Endodermal cell (in vitro differentiated cells): ENCODE results near the gene ABHD5. TPM values are rescaled to one million over a fixed set of nuclear protein-coding genes. Genes with fewer than 3 reads are reported as not detected.

Experiments
- DNase-seq: peaks from one replicate; pipeline ENCODE4 v3.0.0-alpha.2; 2017
- H3K27ac ChIP-seq: 2 replicates; pipeline ENCODE4 v1.5.1; 2013; ENCODE audit warnings: mild to moderate bottlenecking, low read depth, low read length, moderate library complexity
- H3K27me3 ChIP-seq: 2 replicates; pipeline ENCODE4 v1.6.1; 2013; ENCODE audit warnings: mild to moderate bottlenecking, low read length, moderate library complexity; ENCODE audit not compliant: insufficient read depth, control insufficient read depth, poor library complexity, severe bottlenecking
- H3K36me3 ChIP-seq: 2 replicates; pipeline ENCODE4 v1.7.0; 2013; ENCODE audit warnings: mild to moderate bottlenecking, low read length, moderate library complexity; ENCODE audit not compliant: control insufficient read depth, insufficient read depth
- H3K4me1 ChIP-seq: one replicate; pipeline ENCODE4 v1.7.0; 2013; ENCODE audit warnings: low read length; ENCODE audit not compliant: control insufficient read depth, insufficient read depth
- H3K4me3 ChIP-seq: 2 replicates; pipeline ENCODE4 v1.5.1; 2013; ENCODE audit warnings: mild to moderate bottlenecking, low read length, moderate library complexity
- H3K9ac ChIP-seq: 2 replicates; pipeline ENCODE4 v1.6.1; 2013; ENCODE audit warnings: mild to moderate bottlenecking, low read length, moderate library complexity; ENCODE audit not compliant: poor library complexity, severe bottlenecking; ENCODE audit errors: extremely low read depth
- H3K9me3 ChIP-seq: 2 replicates; pipeline ENCODE4 v1.6.1; 2013; ENCODE audit warnings: mild to moderate bottlenecking, low read length, moderate library complexity; ENCODE audit not compliant: control insufficient read depth
- H3K27ac Mint-ChIP-seq: 2 replicates; pipeline ENCODE4 v1.8.0; 2020; ENCODE audit warnings: mixed read lengths
- H3K27me3 Mint-ChIP-seq: 2 replicates; pipeline ENCODE4 v1.8.0; 2021; ENCODE audit warnings: mild to moderate bottlenecking, mixed read lengths; ENCODE audit not compliant: insufficient read depth
- H3K36me3 Mint-ChIP-seq: 2 replicates; pipeline ENCODE4 v1.8.0; 2020; ENCODE audit warnings: low read depth, mixed read lengths
- H3K4me1 Mint-ChIP-seq: 2 replicates; pipeline ENCODE4 v1.8.0; 2020; ENCODE audit warnings: mixed read lengths
- H3K4me3 Mint-ChIP-seq: 2 replicates; pipeline ENCODE4 v1.8.0; 2020; ENCODE audit warnings: mild to moderate bottlenecking, moderate library complexity, mixed read lengths
- H3K9me3 Mint-ChIP-seq: 2 replicates; pipeline ENCODE4 v1.8.0; 2020; ENCODE audit warnings: mild to moderate bottlenecking, mixed read lengths
- WGBS, 2 experiments: methylation state at CpG; one replicate each; pipeline versions ENCODE4 v1.1.5 to v1.1.7; 2013; ENCODE audit warnings: missing lambda C conversion rate in 2 of 2, mixed read lengths in 1 of 2; ENCODE audit not compliant: insufficient coverage in 1 of 2, insufficient read length in 1 of 2; 5-methylcytosine and 5-hydroxymethylcytosine counted together
- total RNA-seq, 2 donors: library from RNA; stranded (reverse); fragmentation: NEBNext Ultra II Directional in 1 of 2; extraction: Animal tissue kit (Norgen Biotek cat#: 25700) in 1 of 2; gene quantifications; 2 replicates in 1 of 2; 3 replicates in 1 of 2; pipeline ENCODE4 v1.2.1, GENCODE V29; 2021
- TF ChIP-seq, protein P1 (sequence below): fragments of 200-600 bp; sonication (generic); conservative IDR thresholded peaks from 2 replicates; pipeline ENCODE4 v1.5.0; 2021; ENCODE audit warnings: antibody characterized with exemption, mild to moderate bottlenecking

Gene ABHD5
- total RNA-seq, 2 donors from 2014 or later, result 20.5 to 24.1 TPM

DNA sequence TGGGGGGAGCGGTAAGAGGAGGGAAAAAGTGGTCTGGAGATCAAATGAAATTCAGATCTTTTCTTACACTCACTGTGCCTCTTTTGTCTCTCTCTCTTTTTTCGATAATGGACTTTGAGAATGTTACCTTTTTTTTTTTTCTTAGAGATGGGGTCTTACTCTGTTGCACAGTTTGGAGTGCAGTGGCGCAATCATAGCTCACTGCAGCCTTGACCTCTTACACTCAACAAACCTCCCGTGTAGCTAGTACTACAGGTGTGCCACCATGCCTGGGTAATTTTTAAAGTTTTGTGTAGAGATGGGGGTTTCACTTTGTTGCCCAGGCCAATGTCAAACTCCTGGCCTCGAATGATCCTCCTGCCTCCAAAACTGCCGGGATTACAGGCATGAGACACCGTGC is 15.6 kb downstream of the ABHD5 start:
- H3K36me3 ChIP-seq, result peaks cover 13% of the 10 kb centered on the region
- H3K27ac Mint-ChIP-seq, result no peak overlapping the region
- 83 to 100% methylated on average over 1 to 7 of the region's 7 CpGs for WGBS, 2 experiments

DNA sequence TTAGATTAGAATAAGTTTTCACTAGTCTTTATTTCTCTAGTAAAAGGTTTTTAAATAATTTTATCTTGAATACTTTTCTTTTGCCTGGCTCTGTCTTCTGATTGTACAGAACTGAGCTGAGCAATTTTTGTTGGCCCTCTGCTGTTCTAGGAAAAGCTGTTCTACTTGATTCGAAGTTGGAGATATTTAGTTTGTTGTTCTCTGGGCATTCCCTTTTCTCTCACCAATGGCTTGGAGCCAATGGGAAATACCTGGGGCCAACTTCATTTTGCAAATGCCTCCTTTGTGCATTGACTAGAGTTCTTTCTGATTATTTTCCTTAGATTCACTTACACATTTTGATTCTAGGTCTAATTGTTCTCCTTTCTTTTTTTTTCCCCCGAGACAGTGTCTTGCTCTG is 16.5 kb downstream of the ABHD5 start:
- H3K27me3 Mint-ChIP-seq, result no peaks in the 10 kb centered on the region
- H3K36me3 Mint-ChIP-seq, result peaks cover 27% of the 10 kb centered on the region
- H3K4me1 Mint-ChIP-seq, result peaks cover 4% of the 10 kb centered on the region
- no peak overlapping the region for H3K4me3 ChIP-seq
- 97 to 100% methylated on average over 1 to 2 of the region's 2 CpGs for whole genome bisulfite sequencing, 2 experiments
- no peak overlapping the region for H3K4me3 Mint-ChIP-seq
- no peaks in the 10 kb centered on the region for H3K4me1 ChIP-seq
- no peak overlapping the region for H3K9ac ChIP-seq
- no peak overlapping the region for H3K27ac ChIP-seq
- no peaks in the 10 kb centered on the region for H3K9me3 Mint-ChIP-seq
- H3K27ac Mint-ChIP-seq, result no peak overlapping the region
- no peaks in the 10 kb centered on the region for H3K9me3 ChIP-seq
- TF ChIP-seq, protein P1, sequence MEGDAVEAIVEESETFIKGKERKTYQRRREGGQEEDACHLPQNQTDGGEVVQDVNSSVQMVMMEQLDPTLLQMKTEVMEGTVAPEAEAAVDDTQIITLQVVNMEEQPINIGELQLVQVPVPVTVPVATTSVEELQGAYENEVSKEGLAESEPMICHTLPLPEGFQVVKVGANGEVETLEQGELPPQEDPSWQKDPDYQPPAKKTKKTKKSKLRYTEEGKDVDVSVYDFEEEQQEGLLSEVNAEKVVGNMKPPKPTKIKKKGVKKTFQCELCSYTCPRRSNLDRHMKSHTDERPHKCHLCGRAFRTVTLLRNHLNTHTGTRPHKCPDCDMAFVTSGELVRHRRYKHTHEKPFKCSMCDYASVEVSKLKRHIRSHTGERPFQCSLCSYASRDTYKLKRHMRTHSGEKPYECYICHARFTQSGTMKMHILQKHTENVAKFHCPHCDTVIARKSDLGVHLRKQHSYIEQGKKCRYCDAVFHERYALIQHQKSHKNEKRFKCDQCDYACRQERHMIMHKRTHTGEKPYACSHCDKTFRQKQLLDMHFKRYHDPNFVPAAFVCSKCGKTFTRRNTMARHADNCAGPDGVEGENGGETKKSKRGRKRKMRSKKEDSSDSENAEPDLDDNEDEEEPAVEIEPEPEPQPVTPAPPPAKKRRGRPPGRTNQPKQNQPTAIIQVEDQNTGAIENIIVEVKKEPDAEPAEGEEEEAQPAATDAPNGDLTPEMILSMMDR, result no peak
- no peaks in the 10 kb centered on the region for H3K27me3 ChIP-seq
- no peak for DNase-seq
- peaks cover 13% of the 10 kb centered on the region for H3K36me3 ChIP-seq

More for the DNA sequence above, 15.6 kb downstream of the ABHD5 start:
- Mint-ChIP-seq H3K27me3 (no peaks in the 10 kb centered on the region), H3K4me1 (peaks cover 4% of the 10 kb centered on the region), H3K4me3 (no peak overlapping the region), H3K9me3 (no peaks in the 10 kb centered on the region), H3K36me3 (peaks cover 23% of the 10 kb centered on the region)
- H3K4me1 ChIP-seq, result no peaks in the 10 kb centered on the region
- no peaks in the 10 kb centered on the region for H3K9me3 ChIP-seq
- no peaks in the 10 kb centered on the region for H3K27me3 ChIP-seq
- no peak overlapping the region for H3K4me3 ChIP-seq
- H3K27ac ChIP-seq, result no peak overlapping the region
- no peak overlapping the region for H3K9ac ChIP-seq
- no peak for DNase-seq
- TF ChIP-seq, protein P1, result no peak

DNA sequence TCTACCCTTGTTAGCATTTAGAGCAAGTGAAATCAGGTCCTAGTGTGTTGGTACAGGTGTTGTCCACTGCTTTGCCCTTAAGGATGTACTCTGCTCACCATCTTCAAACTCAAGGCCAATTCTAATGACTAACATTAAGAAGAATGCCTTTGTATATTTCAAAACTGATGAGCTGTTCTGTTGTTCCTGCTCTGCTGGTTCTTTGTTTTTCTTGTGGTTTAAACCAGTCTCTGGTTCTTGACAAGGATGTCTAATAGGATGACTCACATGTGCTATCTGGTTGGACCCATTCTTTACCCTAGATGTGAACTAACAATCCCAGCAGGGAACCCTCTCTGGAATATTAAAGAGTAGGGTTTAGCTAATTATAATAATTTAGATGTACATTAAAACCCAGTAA is 17.3 kb downstream of the ABHD5 start:
- TF ChIP-seq, protein P1, result no peak
- Mint-ChIP-seq H3K36me3 (peaks cover 32% of the 10 kb centered on the region), H3K27ac (no peak overlapping the region), H3K4me3 (no peak overlapping the region), H3K27me3 (no peaks in the 10 kb centered on the region), H3K4me1 (peaks cover 4% of the 10 kb centered on the region), H3K9me3 (no peaks in the 10 kb centered on the region)
- Histone ChIP-seq H3K9me3 (no peaks in the 10 kb centered on the region), H3K36me3 (peaks cover 16% of the 10 kb centered on the region), H3K27ac (no peak overlapping the region), H3K4me1 (no peaks in the 10 kb centered on the region), H3K4me3 (no peak overlapping the region), H3K9ac (no peak overlapping the region), H3K27me3 (no peaks in the 10 kb centered on the region)
- DNase-seq, result no peak
